ENCODE results near the gene MBNL3. TPM values are rescaled to one million over a fixed set of nuclear protein-coding genes. Genes with fewer than 3 reads are reported as not detected.

The MBNL3 gene
- total RNA-seq, 1 experiment from 2014 or later, result 42.2 TPM

- intact Hi-C loops (cut with micrococcal nuclease; ENCODE audit: unreplicated experiment), result no loop called here
- Histone ChIP-seq H3K36me3 (ENCODE audit: insufficient read depth, low read length, poor library complexity, severe bottlenecking) (no peaks in the 10 kb centered on the region), H3K9me3 (ENCODE audit: low read depth, low read length, poor library complexity, severe bottlenecking) (no peaks in the 10 kb centered on the region), H3K27me3 (replicated peaks; ENCODE audit: insufficient read depth, low read depth, low read length, poor library complexity) (no peaks in the 10 kb centered on the region), H3K4me3 (ENCODE audit: low read depth, low read length, poor library complexity, severe bottlenecking) (no peak overlapping the region), H3K27ac (ENCODE audit: low read depth, low read length, poor library complexity, severe bottlenecking) (no peak overlapping the region), H3K4me1 (ENCODE audit: insufficient read depth, low read length, poor library complexity, severe bottlenecking) (no peaks in the 10 kb centered on the region)
- no peak for TF ChIP-seq EZH2 (IDR thresholded peaks at IDR 0.05; ENCODE audit: borderline replicate concordance, low read depth, low read length, poor library complexity, severe bottlenecking)
- TF ChIP-seq CTCF (conservative IDR thresholded peaks at IDR 0.05; ENCODE audit: low read depth, low read length), result no peak
- no peak for DNase-seq (ENCODE audit: low spot score)
- ChIA-PET CTCF (no interaction called here), POLR2A (ENCODE audit: low non-redundant PET) (no interaction called here)
- BruUV-seq (replicated peaks), result no TSS peak
Measured at GRCh38 chrX:132336172-132336571, 152.7 kb downstream of the MBNL3 start.

- Histone ChIP-seq H3K9me3 (ENCODE audit: low read depth, low read length, poor library complexity, severe bottlenecking) (no peaks in the 10 kb centered on the region), H3K4me3 (ENCODE audit: low read depth, low read length, poor library complexity, severe bottlenecking) (no peak overlapping the region), H3K27me3 (replicated peaks; ENCODE audit: insufficient read depth, low read depth, low read length, poor library complexity) (no peaks in the 10 kb centered on the region), H3K36me3 (ENCODE audit: insufficient read depth, low read length, poor library complexity, severe bottlenecking) (no peaks in the 10 kb centered on the region), H3K4me1 (ENCODE audit: insufficient read depth, low read length, poor library complexity, severe bottlenecking) (no peaks in the 10 kb centered on the region), H3K27ac (ENCODE audit: low read depth, low read length, poor library complexity, severe bottlenecking) (no peak overlapping the region)
- POLR2A ChIA-PET (ENCODE audit: low non-redundant PET), result no interaction called here
- no peak for DNase-seq (ENCODE audit: low spot score)
- intact Hi-C loops (cut with micrococcal nuclease; ENCODE audit: unreplicated experiment), result no loop called here
- no peak for TF ChIP-seq EZH2 (IDR thresholded peaks at IDR 0.05; ENCODE audit: borderline replicate concordance, low read depth, low read length, poor library complexity, severe bottlenecking)
- TF ChIP-seq CTCF (conservative IDR thresholded peaks at IDR 0.05; ENCODE audit: low read depth, low read length), result no peak
- CTCF ChIA-PET, result no interaction called here
- no TSS peak for BruUV-seq (replicated peaks)
Measured at GRCh38 chrX:132333351-132333750, 155.5 kb downstream of the MBNL3 start.

GRCh38 chrX:132331532-132331931 is 157.3 kb downstream of the MBNL3 start:
- Histone ChIP-seq H3K9me3 (ENCODE audit: low read depth, low read length, poor library complexity, severe bottlenecking) (no peaks in the 10 kb centered on the region), H3K27ac (ENCODE audit: low read depth, low read length, poor library complexity, severe bottlenecking) (no peak overlapping the region), H3K36me3 (ENCODE audit: insufficient read depth, low read length, poor library complexity, severe bottlenecking) (no peaks in the 10 kb centered on the region), H3K27me3 (replicated peaks; ENCODE audit: insufficient read depth, low read depth, low read length, poor library complexity) (no peaks in the 10 kb centered on the region), H3K4me3 (ENCODE audit: low read depth, low read length, poor library complexity, severe bottlenecking) (no peak overlapping the region), H3K4me1 (ENCODE audit: insufficient read depth, low read length, poor library complexity, severe bottlenecking) (no peaks in the 10 kb centered on the region)
- no peak for DNase-seq (ENCODE audit: low spot score)
- ChIA-PET POLR2A (ENCODE audit: low non-redundant PET) (no interaction called here), CTCF (no interaction called here)
- intact Hi-C loops (cut with micrococcal nuclease; ENCODE audit: unreplicated experiment), result no loop called here
- no TSS peak for BruUV-seq (replicated peaks)
- TF ChIP-seq CTCF (conservative IDR thresholded peaks at IDR 0.05; ENCODE audit: low read depth, low read length) (no peak), EZH2 (IDR thresholded peaks at IDR 0.05; ENCODE audit: borderline replicate concordance, low read depth, low read length, poor library complexity, severe bottlenecking) (no peak)
